GM19099 (cell line): ENCODE data around the gene FSD1.
A peak's percentile ranks its signal among the peaks of the same experiment; 100 is the strongest.

ENCODE experiments used
- POLR2A ChIP-seq: IDR thresholded peaks from 3 replicates; pipeline ENCODE4 v1.6.1; 2011; ENCODE audit warnings: low read depth; ENCODE audit not compliant: insufficient read length; ENCODE audit errors: extremely low read depth

Gene FSD1

DNA sequence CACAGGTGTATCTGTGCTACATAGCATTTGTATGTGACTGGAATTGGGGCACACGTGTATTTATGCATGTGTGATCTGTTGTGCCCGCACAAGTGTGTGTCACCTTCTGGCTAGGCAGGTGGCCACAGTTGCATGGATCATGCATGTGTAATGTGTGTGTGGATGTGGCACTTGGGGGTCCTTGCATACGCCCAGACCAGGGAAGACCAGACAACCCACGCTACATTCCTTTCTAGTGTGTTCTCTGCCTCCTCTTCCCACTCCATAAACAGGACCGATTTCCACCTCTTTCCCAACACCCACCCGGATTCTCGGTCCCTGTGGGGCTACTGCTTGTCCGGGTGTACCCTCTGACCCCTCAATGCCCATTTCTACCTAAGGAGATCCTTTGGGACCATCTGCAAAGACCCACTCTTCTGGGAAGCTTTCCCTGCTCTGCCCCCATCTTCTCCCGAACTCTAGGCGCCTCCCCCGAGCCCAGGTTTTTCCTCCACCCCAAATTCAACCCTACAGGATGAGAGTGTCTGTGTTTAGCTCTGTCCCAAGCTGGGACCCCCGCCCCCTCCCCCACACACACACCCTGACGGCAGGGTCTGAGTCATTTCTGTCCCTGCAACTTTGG, 21.9 kb downstream of the FSD1 start:
- TF ChIP-seq POLR2A, result no peak

DNA sequence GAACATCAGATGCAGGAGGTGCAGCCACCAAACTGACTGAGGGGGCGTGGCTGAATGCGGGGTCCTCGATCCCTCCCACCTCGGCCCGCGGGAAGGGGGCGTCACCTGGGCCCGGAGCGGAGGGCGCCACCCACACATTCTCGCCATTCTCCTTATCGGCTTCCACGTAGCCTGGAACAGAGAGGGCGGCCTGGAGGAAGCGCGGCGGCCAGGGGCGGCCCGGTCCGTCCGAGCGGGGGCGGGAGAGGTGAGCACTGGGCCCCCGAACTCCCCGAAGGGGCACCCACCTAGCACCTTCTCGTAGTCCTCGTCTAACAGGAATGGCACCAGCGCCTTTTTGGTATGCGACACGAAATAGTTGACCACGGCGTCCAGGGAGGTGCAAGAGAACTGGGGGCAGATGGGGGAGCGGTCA, 22.4 kb downstream of the FSD1 start:
- TF ChIP-seq POLR2A, result no peak

DNA sequence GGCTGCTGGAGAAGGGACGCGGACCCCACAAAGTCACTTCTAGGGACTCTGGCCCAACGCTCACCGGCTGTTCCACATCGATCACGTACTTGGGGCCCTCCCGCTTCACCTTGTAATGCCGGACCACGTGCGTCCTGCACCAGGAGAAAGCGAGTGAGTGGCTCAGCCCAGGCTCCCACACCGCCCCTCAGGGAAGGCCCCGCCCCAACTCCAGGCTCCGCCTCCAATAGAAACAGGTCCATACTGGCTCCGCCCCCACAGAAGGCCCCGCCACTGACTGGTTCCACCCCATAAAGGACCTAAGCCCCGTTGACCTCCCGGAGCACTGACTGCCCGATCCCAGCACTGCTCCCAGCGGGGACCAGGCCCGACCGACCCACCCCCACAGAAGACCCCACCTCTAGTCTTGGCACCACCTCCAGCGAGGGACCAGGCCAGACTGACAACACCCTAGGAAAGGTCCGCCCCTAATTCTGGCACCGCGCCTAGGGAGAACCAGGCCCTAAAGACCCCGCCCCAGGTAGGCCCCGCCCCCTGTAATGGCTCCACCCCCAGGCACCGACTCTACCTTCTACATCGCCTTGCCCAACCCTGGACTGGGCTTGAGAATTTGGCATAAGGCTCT, 23.0 kb downstream of the FSD1 start:
- TF ChIP-seq POLR2A, result no peak

DNA sequence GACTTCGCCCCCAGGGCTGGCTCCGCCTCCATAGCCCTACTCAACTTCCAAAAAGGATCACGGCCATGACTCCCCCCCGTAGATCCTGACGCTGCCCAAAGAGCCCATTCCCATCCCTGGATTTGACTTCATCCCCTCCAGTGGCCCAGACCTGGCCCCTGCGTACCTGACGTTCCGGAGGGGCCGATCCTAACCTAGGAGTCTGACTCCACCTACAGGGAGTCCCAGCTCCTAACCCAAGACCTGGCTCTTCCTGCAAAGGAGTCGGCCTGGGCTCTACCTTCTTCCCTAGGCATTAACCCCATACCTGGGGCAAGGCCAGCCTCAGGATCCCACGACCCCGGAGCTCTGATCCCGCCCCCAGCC, 23.5 kb downstream of the FSD1 start:
- TF ChIP-seq POLR2A, result no peak

DNA sequence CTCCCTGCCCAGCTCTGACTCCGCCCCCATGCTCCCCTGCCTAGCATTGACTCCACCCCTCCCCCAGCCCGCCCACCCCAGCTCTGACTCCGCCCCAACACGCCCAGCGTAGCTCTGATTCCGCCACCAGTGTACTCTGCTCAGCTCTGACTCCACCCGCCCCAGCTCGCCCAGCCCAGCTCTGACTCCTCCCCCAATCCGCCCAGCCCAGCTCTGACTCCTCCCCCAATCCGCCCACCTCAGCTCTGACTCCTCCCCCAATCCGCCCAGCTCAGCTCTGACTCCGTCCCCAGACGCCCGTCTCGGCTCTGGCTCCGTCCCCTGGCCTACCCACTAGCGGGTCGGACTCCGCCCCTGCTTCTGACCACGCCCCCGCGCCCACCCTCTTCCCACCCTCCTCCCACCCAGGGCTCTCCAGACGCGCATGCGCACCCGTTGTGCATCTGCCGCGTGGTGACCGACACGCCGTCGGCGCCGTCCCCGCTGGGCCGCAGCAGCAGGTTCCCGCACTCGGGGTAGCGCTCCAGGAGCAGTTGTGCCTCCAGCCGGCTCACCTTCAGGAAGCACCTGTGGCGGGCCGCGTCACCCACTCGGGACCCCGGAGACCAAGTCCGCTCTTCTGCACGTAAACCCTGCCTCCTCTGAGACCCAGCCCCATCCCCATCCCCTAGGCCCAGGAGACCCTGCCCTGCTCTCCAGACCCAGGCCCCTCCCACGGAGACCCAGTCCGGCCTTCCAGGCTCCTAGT, 24.0 kb downstream of the FSD1 start:
- TF ChIP-seq POLR2A, result peak; percentile 87

DNA sequence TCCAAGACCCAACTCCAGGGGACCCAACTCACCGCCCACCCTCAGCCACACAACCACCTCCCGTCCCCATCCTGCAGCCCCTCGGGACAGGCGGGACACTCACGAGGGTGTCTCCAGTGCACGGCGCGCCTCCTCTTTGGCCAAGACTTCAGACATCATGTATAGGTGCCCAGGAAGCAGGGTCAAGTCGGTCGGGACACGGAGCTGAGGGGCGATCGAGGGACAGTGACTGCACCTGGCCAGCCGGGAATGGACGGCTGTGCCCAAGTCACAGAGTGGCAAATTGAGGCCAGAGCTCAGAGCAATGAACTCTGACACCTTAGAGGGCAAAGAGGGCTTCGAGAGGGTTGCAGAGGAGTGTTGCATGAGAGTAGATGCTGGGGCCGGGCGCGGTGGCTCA, 25.5 kb downstream of the FSD1 start:
- no peak for TF ChIP-seq POLR2A

DNA sequence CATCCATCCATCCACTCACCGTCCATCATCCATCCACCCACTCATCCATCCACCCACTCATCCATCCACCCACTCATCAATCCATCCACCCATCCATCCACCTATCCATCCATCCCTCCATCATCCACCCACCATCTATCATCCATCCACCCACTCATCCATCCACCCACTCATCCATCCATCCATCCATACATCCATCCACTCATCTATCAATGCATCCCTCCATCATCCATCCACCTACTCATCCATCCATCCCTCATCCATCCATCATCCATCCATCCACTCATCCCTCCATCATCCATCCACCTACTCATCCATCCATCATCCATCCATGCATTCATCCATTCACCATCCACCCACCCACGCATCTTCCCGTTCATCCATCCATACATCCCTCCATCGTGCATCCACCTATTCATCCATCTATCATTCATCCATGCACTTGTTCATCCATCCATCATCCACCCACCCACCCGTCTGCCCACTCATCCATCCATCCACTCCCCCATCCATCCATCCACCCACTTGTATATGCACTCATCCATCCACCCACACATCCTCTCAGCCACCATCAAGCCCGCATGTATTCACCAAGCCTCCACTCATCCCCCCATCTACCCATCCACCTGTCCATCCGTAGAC, 30.7 kb downstream of the FSD1 start:
- no peak for TF ChIP-seq POLR2A

DNA sequence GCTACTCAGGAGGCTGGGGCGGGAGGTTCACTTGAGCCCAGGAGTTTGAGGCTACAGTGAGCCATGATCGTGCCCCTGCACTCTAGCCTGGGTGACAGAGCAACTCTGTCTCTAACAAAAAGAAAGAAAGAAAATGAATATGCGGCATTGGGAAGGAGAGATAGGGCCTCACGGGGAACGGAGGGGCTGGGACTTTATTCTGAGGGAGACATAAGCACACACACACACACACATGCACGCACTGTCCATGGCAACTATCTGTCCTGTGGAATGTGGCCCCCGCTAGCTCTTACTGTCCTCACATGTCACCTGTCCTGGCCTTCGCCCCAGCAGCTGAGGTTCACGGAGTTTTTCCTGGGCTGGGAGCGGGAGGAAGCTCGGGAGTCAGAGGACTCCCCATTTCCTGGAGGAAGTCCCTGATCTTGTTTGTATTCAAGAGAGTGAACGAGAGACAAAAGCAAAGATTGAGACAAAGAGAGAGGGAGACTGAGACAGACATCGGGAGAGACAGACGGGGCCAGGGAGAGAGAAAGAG, 33.6 kb downstream of the FSD1 start:
- no peak for TF ChIP-seq POLR2A

DNA sequence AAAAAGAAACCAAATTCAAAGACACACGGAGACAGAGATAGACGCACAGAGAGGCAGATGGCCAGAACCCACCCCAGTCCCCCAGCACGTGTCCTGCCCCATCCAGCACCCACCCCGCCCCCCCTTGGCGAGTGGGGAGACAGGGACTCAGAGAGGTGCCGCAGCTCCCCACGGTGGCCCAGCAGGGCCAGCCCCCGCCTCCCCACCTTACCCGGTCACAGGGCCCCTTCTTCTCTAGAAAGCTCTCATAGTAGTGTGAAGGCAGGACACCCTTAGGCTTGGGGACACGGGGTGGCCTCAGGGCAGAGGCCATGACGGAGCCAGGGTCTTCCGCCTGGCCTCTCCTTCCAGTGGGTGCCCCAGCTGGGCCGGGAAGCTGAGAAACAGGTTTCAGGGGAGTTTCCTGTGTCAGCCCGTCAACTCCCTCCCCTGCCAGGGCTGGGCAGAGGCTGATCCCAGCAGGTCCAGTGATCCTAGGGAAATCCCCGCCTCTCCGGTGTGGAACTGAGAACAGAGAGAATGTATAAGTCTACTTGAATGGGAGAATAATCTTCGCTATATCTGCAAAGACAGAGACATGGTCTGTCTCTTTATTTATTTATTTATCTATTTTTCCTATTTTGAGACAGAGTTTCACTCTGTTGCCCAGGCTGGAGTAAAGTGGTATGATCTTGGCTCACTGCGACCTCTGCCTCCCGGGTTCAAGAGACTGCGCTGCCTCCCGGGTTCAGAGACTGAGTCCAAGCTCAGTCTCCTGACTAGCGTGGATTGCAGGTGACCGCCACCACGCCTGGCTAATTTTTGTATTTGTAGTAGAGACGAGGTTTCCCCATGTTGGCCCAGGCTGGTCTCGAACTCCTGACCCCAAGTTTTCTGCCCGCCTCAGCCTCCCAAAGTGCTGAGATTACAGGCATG, 34.3 kb downstream of the FSD1 start, which contains the start of gene STAP2:
TSS of gene STAP2 (minus strand) at position 387 of the 915 bp plus-strand sequence. CDS start at position 313, 74 bp downstream.
- peak; percentile 55 for TF ChIP-seq POLR2A

DNA sequence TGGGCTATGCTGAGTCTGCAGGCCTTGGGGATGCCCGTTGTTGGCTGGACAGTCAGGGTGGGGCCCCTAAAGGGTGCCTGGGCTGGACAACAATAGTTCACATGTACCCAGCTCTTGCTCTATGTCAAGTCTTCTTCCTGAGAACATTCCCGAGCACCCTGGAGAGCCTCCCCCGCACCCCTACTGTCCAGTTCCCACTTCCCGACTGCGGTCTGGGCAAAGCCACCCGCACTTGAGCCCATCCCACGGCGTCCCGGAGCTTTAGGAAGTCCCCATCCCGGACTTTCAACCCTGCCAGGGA, 37.9 kb downstream of the FSD1 start:
- no peak for TF ChIP-seq POLR2A

DNA sequence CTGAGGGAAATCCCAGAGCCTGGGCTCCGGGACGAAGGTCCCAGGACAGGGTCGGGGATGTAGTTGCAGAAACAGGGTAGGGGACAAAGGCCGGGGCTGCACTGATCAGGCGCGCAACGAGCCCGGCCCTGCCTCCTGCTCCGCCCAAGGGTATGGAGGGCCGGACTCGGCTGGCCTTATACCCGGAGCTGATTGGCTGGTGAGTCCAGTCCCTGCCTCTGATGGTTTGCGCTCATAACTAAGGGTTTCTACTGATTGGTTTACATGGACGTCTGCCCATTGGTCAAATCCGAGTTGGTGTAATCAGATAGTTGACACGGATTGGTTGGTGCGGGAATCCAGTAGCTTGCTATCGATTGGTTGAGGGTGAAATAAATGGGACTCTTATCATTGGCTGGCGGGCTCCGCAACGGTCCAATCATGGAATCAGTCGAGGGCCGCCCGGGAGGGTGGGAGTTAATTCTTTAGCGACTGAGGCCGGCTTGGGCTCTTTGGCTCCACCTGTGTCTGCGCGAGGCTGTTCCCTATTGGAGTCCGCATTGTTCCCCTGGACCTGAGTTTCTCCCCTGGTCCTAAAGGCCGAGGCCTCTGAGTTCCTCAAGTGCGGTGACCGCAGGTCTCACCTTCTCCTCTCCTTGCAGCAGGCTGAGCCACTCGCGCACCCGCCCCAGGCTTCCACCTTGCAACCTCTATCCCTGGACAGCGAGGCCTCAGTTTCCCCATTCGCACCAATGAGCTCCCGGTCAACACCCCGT, 38.4 kb downstream of the FSD1 start:
- TF ChIP-seq POLR2A, result peak; percentile 95

DNA sequence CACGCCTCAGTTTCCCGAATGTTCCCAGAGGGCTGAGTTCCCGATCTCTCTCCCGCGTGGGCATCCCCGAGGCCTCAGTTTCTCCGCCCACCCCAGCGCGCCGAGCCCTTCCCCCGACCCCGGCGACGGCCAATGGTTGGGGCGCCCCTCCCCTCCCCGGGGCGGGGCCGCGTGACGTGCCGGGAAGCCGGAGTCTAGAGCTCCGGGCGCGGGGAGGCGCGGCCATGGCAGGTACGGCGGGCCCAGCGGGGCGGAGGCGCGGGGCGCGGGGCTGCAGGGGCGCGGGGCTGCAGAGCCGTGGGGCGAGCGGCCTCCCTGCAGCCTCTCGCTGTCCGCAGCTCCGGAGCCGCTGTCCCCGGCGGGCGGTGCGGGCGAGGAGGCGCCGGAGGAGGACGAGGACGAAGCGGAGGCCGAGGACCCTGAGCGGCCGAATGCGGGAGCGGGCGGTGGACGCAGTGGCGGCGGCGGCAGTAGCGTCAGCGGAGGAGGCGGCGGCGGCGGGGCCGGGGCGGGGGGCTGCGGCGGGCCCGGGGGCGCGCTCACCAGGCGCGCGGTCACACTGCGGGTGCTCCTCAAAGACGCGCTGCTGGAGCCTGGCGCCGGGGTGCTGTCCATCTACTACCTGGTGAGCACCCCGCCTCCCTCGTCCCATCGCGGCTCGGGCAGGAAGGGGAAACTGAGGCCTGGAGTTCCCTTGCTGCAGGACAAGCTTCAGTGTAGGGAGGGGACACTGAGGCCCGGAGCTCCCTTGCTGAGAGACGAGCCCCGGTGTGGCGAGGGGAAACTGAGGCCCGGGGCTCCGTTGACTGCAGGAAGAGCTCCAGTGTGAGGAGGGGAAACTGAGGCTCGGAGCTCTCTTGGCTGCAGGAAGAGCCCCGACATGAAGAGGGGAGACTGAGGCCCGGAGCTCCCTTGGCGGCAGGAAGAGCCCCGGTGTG, 39.2 kb downstream of the FSD1 start, which contains the start of gene MPND:
TSS of gene MPND (plus strand) at position 193 of the 938 bp plus-strand sequence. CDS start at position 225, 32 bp downstream.
- no peak for TF ChIP-seq POLR2A
